ENCODE measurements around the gene EMC8. TPM values are rescaled to one million over a fixed set of nuclear protein-coding genes. Genes with fewer than 3 reads are reported as not detected.
A peak's percentile ranks its signal among the peaks of the same experiment; 100 is the strongest.

The EMC8 gene
- total RNA-seq, 1 donor from 2014 or later = 45.2 TPM

DNA sequence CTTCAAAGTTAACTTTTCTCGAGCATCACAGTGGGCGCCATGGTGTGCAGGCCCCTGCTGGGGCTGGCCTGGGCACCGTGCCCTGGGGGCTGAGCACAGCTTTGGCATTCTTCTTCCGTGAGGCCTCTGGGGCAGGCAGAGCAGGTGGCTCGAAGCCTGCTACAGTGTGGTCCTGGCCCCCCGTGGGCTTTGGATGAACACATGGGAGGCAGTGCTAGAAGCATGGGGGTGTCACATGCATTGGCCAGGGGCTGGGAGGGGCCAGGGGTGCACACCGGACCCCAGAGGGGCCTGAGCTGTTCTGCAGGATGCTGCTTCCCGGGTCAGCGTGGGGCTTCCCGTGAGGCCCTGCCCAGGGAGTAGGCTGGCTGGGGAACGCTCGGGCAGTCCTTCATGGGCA lies 36.4 kb downstream of the EMC8 start:
- DNase-seq (ENCODE audit: low spot score, unreplicated experiment) = no peak
- Mint-ChIP-seq H3K36me3 (ENCODE audit: insufficient read depth) (no peaks in the 10 kb centered on the region), H3K9me3 (ENCODE audit: low read depth) (no peaks in the 10 kb centered on the region), H3K4me3 (ENCODE audit: low read depth) (no peak overlapping the region), H3K4me1 (ENCODE audit: low read depth) (no peaks in the 10 kb centered on the region), H3K27me3 (peaks cover 49% of the 10 kb centered on the region), H3K27ac (no peak overlapping the region)
- TF ChIP-seq, protein P1, sequence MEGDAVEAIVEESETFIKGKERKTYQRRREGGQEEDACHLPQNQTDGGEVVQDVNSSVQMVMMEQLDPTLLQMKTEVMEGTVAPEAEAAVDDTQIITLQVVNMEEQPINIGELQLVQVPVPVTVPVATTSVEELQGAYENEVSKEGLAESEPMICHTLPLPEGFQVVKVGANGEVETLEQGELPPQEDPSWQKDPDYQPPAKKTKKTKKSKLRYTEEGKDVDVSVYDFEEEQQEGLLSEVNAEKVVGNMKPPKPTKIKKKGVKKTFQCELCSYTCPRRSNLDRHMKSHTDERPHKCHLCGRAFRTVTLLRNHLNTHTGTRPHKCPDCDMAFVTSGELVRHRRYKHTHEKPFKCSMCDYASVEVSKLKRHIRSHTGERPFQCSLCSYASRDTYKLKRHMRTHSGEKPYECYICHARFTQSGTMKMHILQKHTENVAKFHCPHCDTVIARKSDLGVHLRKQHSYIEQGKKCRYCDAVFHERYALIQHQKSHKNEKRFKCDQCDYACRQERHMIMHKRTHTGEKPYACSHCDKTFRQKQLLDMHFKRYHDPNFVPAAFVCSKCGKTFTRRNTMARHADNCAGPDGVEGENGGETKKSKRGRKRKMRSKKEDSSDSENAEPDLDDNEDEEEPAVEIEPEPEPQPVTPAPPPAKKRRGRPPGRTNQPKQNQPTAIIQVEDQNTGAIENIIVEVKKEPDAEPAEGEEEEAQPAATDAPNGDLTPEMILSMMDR (IDR thresholded peaks at IDR 0.05; ENCODE audit: unreplicated experiment) = no peak

DNA sequence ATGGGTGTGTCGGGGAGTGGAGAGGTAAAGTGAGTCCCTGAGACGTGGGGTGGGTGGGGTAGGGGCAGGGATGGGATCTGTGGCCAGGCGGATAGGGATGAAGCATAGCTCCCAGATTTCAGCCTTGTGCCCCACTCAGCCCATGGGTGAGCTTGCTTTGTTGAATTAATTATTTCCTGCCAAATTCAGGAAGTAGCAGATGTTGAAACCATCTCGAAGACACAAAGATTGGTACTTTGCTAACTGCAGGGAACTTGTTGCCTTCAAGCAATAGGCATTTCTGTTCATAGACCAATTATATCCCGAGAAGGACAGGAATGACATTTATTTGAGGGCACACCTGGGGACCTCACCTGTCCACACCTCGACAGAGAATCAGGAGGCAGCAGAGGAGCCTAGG lies 37.5 kb downstream of the EMC8 start:
- H3K4me1 Mint-ChIP-seq (ENCODE audit: low read depth) = no peaks in the 10 kb centered on the region
- TF ChIP-seq, protein P1 (IDR thresholded peaks at IDR 0.05; ENCODE audit: unreplicated experiment) = no peak
- no peak for DNase-seq (ENCODE audit: low spot score, unreplicated experiment)
- H3K36me3 Mint-ChIP-seq (ENCODE audit: insufficient read depth) = no peaks in the 10 kb centered on the region
- no peaks in the 10 kb centered on the region for H3K9me3 Mint-ChIP-seq (ENCODE audit: low read depth)
- H3K27ac Mint-ChIP-seq = no peak overlapping the region
- peaks cover 52% of the 10 kb centered on the region for H3K27me3 Mint-ChIP-seq
- no peak overlapping the region for H3K4me3 Mint-ChIP-seq (ENCODE audit: low read depth)

DNA sequence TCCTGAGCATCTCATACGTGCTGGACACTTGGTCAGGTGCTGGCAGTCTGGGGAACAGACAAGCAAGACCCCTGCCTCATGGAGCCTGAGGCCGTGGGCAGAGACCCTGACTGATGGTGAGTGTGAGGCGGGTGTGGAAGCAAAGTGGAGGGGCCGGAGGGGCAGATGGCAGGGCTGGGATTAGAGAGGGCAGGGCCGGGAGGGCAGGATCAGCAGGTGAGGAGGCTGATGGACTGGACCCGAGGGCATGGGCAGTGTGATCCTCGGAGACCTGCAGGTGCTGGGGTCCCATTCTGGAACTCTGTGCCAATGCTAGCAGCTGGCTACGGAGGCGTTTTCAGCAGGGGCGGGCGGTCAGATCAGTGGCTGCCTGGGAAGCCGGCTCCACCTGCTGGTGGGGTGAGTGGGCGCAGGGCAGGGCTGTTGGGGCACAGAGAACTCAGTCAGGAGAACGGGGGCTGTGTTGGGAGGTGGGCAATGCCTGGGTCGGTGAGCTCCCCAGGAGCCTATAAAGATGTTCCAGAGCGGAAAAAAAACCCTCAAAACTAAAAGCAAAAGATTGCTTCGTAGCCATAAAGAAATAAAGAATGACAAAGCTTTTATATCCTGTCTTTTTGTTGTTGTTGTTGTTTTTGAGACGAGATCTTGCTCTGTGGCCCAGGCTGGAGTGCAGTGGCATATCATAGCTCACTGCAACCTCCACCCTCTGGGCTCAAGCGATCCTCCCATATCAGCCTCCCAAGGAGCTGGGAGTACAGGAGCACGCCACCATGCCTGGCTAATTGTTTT lies 39.5 kb downstream of the EMC8 start:
- Mint-ChIP-seq H3K4me1 (ENCODE audit: low read depth) (no peaks in the 10 kb centered on the region), H3K4me3 (ENCODE audit: low read depth) (no peak overlapping the region), H3K36me3 (ENCODE audit: insufficient read depth) (no peaks in the 10 kb centered on the region), H3K9me3 (ENCODE audit: low read depth) (no peaks in the 10 kb centered on the region), H3K27me3 (peaks cover 47% of the 10 kb centered on the region), H3K27ac (no peak overlapping the region)
- no peak for DNase-seq (ENCODE audit: low spot score, unreplicated experiment)
- TF ChIP-seq, protein P1 (IDR thresholded peaks at IDR 0.05; ENCODE audit: unreplicated experiment) = peak; percentile 19

DNA sequence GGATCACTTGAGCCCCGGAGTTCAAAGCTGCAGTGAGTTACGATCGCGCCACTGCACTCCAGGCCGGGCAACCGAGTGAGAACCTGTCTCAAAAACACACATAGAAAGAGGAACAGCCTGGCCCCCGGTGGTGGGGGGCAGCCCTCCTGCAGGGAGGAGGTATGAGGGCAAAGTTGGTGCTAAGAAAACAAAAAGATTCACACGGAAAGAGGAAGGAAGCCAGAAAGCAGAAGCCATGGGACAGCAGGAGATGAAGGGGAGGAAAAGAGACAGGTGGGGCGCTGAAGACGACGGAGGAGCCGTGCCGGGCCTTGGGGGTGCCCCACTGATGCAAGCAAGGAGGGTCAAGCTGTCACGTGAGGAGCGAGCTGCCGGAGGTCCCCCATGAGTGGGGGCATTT lies 40.2 kb downstream of the EMC8 start:
- Mint-ChIP-seq H3K4me1 (ENCODE audit: low read depth) (no peaks in the 10 kb centered on the region), H3K4me3 (ENCODE audit: low read depth) (no peak overlapping the region), H3K9me3 (ENCODE audit: low read depth) (no peaks in the 10 kb centered on the region), H3K27me3 (peaks cover 51% of the 10 kb centered on the region), H3K36me3 (ENCODE audit: insufficient read depth) (no peaks in the 10 kb centered on the region), H3K27ac (no peak overlapping the region)
- TF ChIP-seq, protein P1 (IDR thresholded peaks at IDR 0.05; ENCODE audit: unreplicated experiment) = no peak
- DNase-seq (ENCODE audit: low spot score, unreplicated experiment) = no peak

DNA sequence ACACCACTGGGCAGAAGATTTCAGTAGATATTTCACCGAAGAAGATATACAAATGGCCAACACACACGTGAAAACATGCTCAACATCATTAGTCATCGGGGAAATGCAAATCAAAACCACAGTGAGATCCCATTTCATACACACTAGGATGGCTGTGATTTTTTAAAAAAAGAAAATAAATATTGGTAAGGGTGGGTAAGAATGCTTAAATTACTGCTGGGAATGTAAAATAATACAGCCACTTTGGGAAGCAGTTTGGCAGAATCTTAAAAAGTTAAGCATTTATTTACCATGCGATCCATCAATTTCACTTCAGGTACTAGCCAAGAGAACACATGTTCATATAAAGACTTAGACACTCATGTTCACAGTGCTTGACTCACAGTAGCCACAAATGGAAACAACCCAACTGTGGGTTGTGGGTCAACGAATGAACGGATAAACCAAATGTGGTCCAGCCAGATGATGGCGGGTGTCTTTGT lies 42.0 kb downstream of the EMC8 start:
- peaks cover 3% of the 10 kb centered on the region for H3K4me1 Mint-ChIP-seq (ENCODE audit: low read depth)
- H3K9me3 Mint-ChIP-seq (ENCODE audit: low read depth) = no peaks in the 10 kb centered on the region
- no peak overlapping the region for H3K4me3 Mint-ChIP-seq (ENCODE audit: low read depth)
- TF ChIP-seq, protein P1 (IDR thresholded peaks at IDR 0.05; ENCODE audit: unreplicated experiment) = no peak
- peaks cover 64% of the 10 kb centered on the region for H3K27me3 Mint-ChIP-seq
- no peaks in the 10 kb centered on the region for H3K36me3 Mint-ChIP-seq (ENCODE audit: insufficient read depth)
- H3K27ac Mint-ChIP-seq = no peak overlapping the region
- DNase-seq (ENCODE audit: low spot score, unreplicated experiment) = no peak
